HepG2 (cell line): ENCODE measurements around the gene STN1.

Experiments
- ARHGAP35 ChIP-seq: sonication (generic); formaldehyde crosslinking; IDR thresholded peaks from 2 replicates; pipeline ENCODE4 v1.9.0; 2022; ENCODE audit warnings: mild to moderate bottlenecking, inconsistent platforms, moderate library complexity, missing genetic modification reagents, borderline replicate concordance
- CBX5 ChIP-seq: sonication (generic); formaldehyde crosslinking; IDR thresholded peaks from 2 replicates; pipeline ENCODE4 v1.4.0; 2020; ENCODE audit warnings: missing genetic modification reagents, borderline replicate concordance
- CREB1 ChIP-seq, 2 experiments: fragments of 450-650 bp in 1 of 2; IDR thresholded peaks; 2 replicates each; pipeline ENCODE4 v1.6.1; 2016 to 2017; ENCODE audit warnings: control low read depth in 1 of 2, mild to moderate bottlenecking in 1 of 2, missing compliant biosample characterization in 1 of 2, missing genetic modification characterization in 1 of 2
- ERF ChIP-seq: IDR thresholded peaks from 2 replicates; pipeline ENCODE4 v1.6.1; 2018; ENCODE audit warnings: missing biosample characterization, missing genetic modification reagents
- KDM5A ChIP-seq: fragments of 200-600 bp; sonication (generic); IDR thresholded peaks from 2 replicates; pipeline ENCODE4 v1.7.0; 2018; ENCODE audit warnings: antibody characterized with exemption, mild to moderate bottlenecking, low read length, borderline replicate concordance
- NFYC ChIP-seq: IDR thresholded peaks from 2 replicates; pipeline ENCODE4 v1.6.1; 2016; ENCODE audit warnings: missing genetic modification reagents, missing compliant biosample characterization
- PCBP2 ChIP-seq: fragments of 200-400 bp; formaldehyde crosslinking; optimal IDR thresholded peaks from 2 replicates; pipeline ENCODE3; 2018; ENCODE audit warnings: low read length, low read depth; ENCODE audit not compliant: poor library complexity, severe bottlenecking
- SIN3B ChIP-seq: fragments of 150-350 bp; IDR thresholded peaks from 2 replicates; pipeline ENCODE4 v1.6.1; 2014; ENCODE audit warnings: low read length
- TARDBP ChIP-seq: sonication (generic); formaldehyde crosslinking; IDR thresholded peaks from 2 replicates; pipeline ENCODE4 v1.8.0; 2022; ENCODE audit warnings: mild to moderate bottlenecking, missing genetic modification reagents
- TF ChIP-seq, protein P1 (sequence below): sonication (generic); formaldehyde crosslinking; IDR thresholded peaks from 2 replicates; pipeline ENCODE4 v1.4.0; 2020; ENCODE audit warnings: missing genetic modification reagents

- TF ChIP-seq ARHGAP35 (CRISPR knock-in tag), result no peak
- no peak for TF ChIP-seq TARDBP (CRISPR knock-in tag)
- TF ChIP-seq CREB1 (IDR thresholded peaks at IDR 0.05), result no peak
- TF ChIP-seq CREB1 (CRISPR knock-in tag; IDR thresholded peaks at IDR 0.05), result no peak
- no peak for TF ChIP-seq CBX5 (CRISPR knock-in tag)
- TF ChIP-seq, protein P1, sequence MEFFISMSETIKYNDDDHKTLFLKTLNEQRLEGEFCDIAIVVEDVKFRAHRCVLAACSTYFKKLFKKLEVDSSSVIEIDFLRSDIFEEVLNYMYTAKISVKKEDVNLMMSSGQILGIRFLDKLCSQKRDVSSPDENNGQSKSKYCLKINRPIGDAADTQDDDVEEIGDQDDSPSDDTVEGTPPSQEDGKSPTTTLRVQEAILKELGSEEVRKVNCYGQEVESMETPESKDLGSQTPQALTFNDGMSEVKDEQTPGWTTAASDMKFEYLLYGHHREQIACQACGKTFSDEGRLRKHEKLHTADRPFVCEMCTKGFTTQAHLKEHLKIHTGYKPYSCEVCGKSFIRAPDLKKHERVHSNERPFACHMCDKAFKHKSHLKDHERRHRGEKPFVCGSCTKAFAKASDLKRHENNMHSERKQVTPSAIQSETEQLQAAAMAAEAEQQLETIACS, result no peak
- TF ChIP-seq KDM5A, result no peak
- TF ChIP-seq PCBP2, result no peak
- no peak for TF ChIP-seq ERF
- TF ChIP-seq SIN3B, result no peak
- no peak for TF ChIP-seq NFYC (CRISPR knock-in tag)
These were observed 22.4 kb downstream of the STN1 start for GRCh38 chr10:103895411-103896186.
